Measurements from ENCODE around the gene ZNF512. TPM values are rescaled to one million over a fixed set of nuclear protein-coding genes. Genes with fewer than 3 reads are reported as not detected.

Gene ZNF512
- total RNA-seq, 6 donors from 2014 or later, result 19.5 to 74.4 (median 26.4) TPM

- TF ChIP-seq EP300 (IDR thresholded peaks at IDR 0.05) (no peak), POLR2A (IDR thresholded peaks at IDR 0.05) (no peak), POLR2AphosphoS5 (IDR thresholded peaks at IDR 0.05) (no peak)
- TF ChIP-seq, protein P1, sequence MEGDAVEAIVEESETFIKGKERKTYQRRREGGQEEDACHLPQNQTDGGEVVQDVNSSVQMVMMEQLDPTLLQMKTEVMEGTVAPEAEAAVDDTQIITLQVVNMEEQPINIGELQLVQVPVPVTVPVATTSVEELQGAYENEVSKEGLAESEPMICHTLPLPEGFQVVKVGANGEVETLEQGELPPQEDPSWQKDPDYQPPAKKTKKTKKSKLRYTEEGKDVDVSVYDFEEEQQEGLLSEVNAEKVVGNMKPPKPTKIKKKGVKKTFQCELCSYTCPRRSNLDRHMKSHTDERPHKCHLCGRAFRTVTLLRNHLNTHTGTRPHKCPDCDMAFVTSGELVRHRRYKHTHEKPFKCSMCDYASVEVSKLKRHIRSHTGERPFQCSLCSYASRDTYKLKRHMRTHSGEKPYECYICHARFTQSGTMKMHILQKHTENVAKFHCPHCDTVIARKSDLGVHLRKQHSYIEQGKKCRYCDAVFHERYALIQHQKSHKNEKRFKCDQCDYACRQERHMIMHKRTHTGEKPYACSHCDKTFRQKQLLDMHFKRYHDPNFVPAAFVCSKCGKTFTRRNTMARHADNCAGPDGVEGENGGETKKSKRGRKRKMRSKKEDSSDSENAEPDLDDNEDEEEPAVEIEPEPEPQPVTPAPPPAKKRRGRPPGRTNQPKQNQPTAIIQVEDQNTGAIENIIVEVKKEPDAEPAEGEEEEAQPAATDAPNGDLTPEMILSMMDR (IDR thresholded peaks at IDR 0.05), result no peak
- no peak overlapping the region for H3K27ac ChIP-seq
- DNase-seq (no peak), ATAC-seq (ENCODE audit: low FRiP score in 2 of 2) (no peak)
- H3K9me3 ChIP-seq, result no peaks in the 10 kb centered on the region
- H3K4me1 ChIP-seq, result no peaks in the 10 kb centered on the region
- H3K36me3 ChIP-seq, result peaks cover 21 to 100% (median 60%) of the 10 kb centered on the region in 4 donors
- H3K4me3 ChIP-seq, result no peak overlapping the region
- H3K27me3 ChIP-seq, result no peaks in the 10 kb centered on the region
These were observed 62.4 kb downstream of the ZNF512 start for GRCh38 chr2:27645197-27645596.

- TF ChIP-seq, protein P1 (IDR thresholded peaks at IDR 0.05), result no peak
- no peak for TF ChIP-seq EP300 (IDR thresholded peaks at IDR 0.05)
- TF ChIP-seq POLR2A (IDR thresholded peaks at IDR 0.05), result no peak
- TF ChIP-seq POLR2AphosphoS5 (IDR thresholded peaks at IDR 0.05), result no peak
- Histone ChIP-seq H3K27me3 (no peaks in the 10 kb centered on the region), H3K36me3 (peaks cover 23 to 100% (median 64%) of the 10 kb centered on the region in 4 donors)
These were observed 64.4 kb downstream of the ZNF512 start for GRCh38 chr2:27647289-27647688.

DNA sequence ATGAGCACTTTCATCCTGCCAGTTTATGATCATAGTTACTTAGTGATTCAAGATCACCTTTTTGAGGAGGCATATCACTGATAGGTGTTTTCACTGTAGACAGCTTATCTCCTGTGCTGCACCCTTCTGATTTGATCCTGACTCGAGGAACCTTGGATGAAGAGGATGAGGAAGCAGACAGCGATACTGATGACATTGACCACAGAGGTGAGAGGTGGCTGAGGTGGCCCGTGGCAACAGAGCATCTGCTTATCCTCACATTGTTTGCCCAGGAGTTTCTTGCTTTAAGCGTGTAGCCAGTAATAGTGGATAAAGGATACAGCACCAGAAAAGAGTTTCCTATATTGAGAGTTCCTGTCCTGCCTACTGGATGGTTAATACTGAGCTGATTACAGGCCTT is 64.9 kb downstream of the ZNF512 start:
- H3K27me3 ChIP-seq, result no peaks in the 10 kb centered on the region
- ATAC-seq (ENCODE audit: low FRiP score in 2 of 2), result no peak
- DNase-seq, result no peak
- H3K27ac ChIP-seq, result no peak overlapping the region
- H3K36me3 ChIP-seq, result peaks cover 20 to 100% (median 64%) of the 10 kb centered on the region in 4 donors
- H3K4me3 ChIP-seq, result no peak overlapping the region
- TF ChIP-seq POLR2A (IDR thresholded peaks at IDR 0.05) (no peak), POLR2AphosphoS5 (IDR thresholded peaks at IDR 0.05) (no peak), EP300 (IDR thresholded peaks at IDR 0.05) (no peak)
- TF ChIP-seq, protein P1 (IDR thresholded peaks at IDR 0.05), result no peak
- H3K9me3 ChIP-seq, result no peaks in the 10 kb centered on the region
- WGBS, 2 donors, result 90 to 92% methylated on average over 4 of the region's 4 CpGs
- H3K4me1 ChIP-seq, result no peaks in the 10 kb centered on the region

More at GRCh38 chr2:27647289-27647688, 64.4 kb downstream of the ZNF512 start:
- ATAC-seq (ENCODE audit: low FRiP score in 2 of 2) (no peak), DNase-seq (no peak)
- Histone ChIP-seq H3K4me3 (no peak overlapping the region), H3K27ac (no peak overlapping the region), H3K9me3 (no peaks in the 10 kb centered on the region), H3K4me1 (no peaks in the 10 kb centered on the region)

DNA sequence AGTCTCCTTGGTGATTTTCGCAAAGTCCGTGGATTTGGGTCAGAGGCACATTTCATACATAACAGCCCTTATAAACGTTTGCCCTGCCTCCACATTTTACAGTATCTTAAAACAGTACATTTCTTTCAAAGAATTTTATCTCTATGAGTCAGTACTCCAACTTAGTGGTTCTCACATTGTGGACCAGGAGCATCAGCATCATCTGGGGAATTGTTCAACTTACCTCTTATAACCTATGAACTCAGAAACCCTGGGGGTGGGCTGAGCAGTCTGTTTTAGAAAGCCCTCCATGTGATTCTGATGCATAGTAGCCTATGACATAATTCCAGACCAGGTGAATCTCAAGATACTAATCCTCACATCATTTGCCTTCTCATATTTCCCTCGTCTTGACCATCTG is 68.2 kb downstream of the ZNF512 start:
- Histone ChIP-seq H3K27me3 (no peaks in the 10 kb centered on the region), H3K27ac (no peak overlapping the region), H3K9me3 (no peaks in the 10 kb centered on the region), H3K4me3 (no peak overlapping the region), H3K36me3 (peaks cover 28 to 100% (median 80%) of the 10 kb centered on the region in 4 donors), H3K4me1 (no peaks in the 10 kb centered on the region)
- no peak for DNase-seq
- TF ChIP-seq POLR2AphosphoS5 (IDR thresholded peaks at IDR 0.05) (no peak), POLR2A (IDR thresholded peaks at IDR 0.05) (no peak), EP300 (IDR thresholded peaks at IDR 0.05) (no peak)
- TF ChIP-seq, protein P1 (IDR thresholded peaks at IDR 0.05), result no peak
- ATAC-seq (ENCODE audit: low FRiP score in 2 of 2), result no peak
- WGBS, 2 donors, result 84 to 87% methylated on average over 4 of the region's 4 CpGs

- H3K27me3 ChIP-seq, result no peaks in the 10 kb centered on the region
- ATAC-seq (ENCODE audit: low FRiP score in 2 of 2) (no peak), DNase-seq (no peak)
- no peaks in the 10 kb centered on the region for H3K4me1 ChIP-seq
- TF ChIP-seq, protein P1 (IDR thresholded peaks at IDR 0.05), result no peak
- TF ChIP-seq POLR2AphosphoS5 (IDR thresholded peaks at IDR 0.05) (no peak), EP300 (IDR thresholded peaks at IDR 0.05) (no peak), POLR2A (IDR thresholded peaks at IDR 0.05) (no peak)
- H3K9me3 ChIP-seq, result no peaks in the 10 kb centered on the region
- no peak overlapping the region for H3K27ac ChIP-seq
- no peak overlapping the region for H3K4me3 ChIP-seq
- peaks cover 34 to 100% (median 85%) of the 10 kb centered on the region in 4 donors for H3K36me3 ChIP-seq
These were observed 69.5 kb downstream of the ZNF512 start for GRCh38 chr2:27652341-27652740.

Data from upper lobe of left lung (tissue), 6 donors.